MCF 10A (cell line): Measurements from ENCODE around the gene STARD13. TPM values are rescaled to one million over a fixed set of nuclear protein-coding genes. Genes with fewer than 3 reads are reported as not detected.

Experiments used
- BruUV-seq: library from RNA; stranded (reverse); fragments of 400-500 nt; replicated peaks from 2 replicates; lab custom pipeline; 2021; lab: Mats Ljungman, UMichigan
- CTCF ChIA-PET: fragments of 300-600 bp; sonication (Branson Sonifier 250); formaldehyde crosslinking; extraction: SDS; loops from one replicate; lab custom pipeline; 2021; ENCODE audit warnings: antibody characterized with exemption, inconsistent platforms; lab: Yijun Ruan, JAX
- POLR2A ChIA-PET: fragments of 300-600, 350-650 bp; sonication (Branson Sonifier 250); formaldehyde crosslinking; extraction: SDS; loops from one replicate; lab custom pipeline; 2020; ENCODE audit warnings: antibody characterized with exemption, inconsistent platforms; lab: Yijun Ruan, JAX
- DNase-seq: peaks from one replicate; pipeline ENCODE4 v3.0.0-alpha.2; 2018; ENCODE audit not compliant: unreplicated experiment
- H3K27ac Mint-ChIP-seq: one replicate; pipeline ENCODE4 v1.8.0; 2022; ENCODE audit warnings: mild to moderate bottlenecking, low read depth, mixed read lengths; ENCODE audit not compliant: unreplicated experiment
- H3K27me3 Mint-ChIP-seq: one replicate; pipeline ENCODE4 v1.8.0; 2022; ENCODE audit warnings: mixed read lengths; ENCODE audit not compliant: insufficient read depth, unreplicated experiment
- H3K36me3 Mint-ChIP-seq: one replicate; pipeline ENCODE4 v1.8.0; 2022; ENCODE audit warnings: mild to moderate bottlenecking, moderate library complexity, mixed read lengths; ENCODE audit not compliant: insufficient read depth, unreplicated experiment
- H3K4me1 Mint-ChIP-seq: one replicate; pipeline ENCODE4 v1.8.0; 2022; ENCODE audit warnings: mixed read lengths; ENCODE audit not compliant: insufficient read depth, unreplicated experiment
- H3K4me3 Mint-ChIP-seq: one replicate; pipeline ENCODE4 v1.8.0; 2022; ENCODE audit warnings: mild to moderate bottlenecking, moderate library complexity, mixed read lengths; ENCODE audit not compliant: unreplicated experiment
- H3K9me3 Mint-ChIP-seq: one replicate; pipeline ENCODE4 v1.8.0; 2022; ENCODE audit warnings: mixed read lengths; ENCODE audit not compliant: unreplicated experiment
- intact Hi-C: fragments of 100-400 bp; cut with micrococcal nuclease; formaldehyde crosslinking; loops from 2 replicates; pipeline ENCODE4 v1.14.1; 2022
- total RNA-seq: library from RNA; stranded (reverse); gene quantifications from 2 replicates; pipeline ENCODE4 v1.2.3, GENCODE V29; 2022
- TF ChIP-seq, protein P1 (sequence below): fragments of 200-600 bp; IDR thresholded peaks from one replicate; pipeline ENCODE4 v1.8.0; 2022; ENCODE audit warnings: antibody characterized with exemption, mild to moderate bottlenecking; ENCODE audit not compliant: unreplicated experiment

STARD13 gene
- total RNA-seq, 1 experiment from 2014 or later: 31.9 TPM

DNA sequence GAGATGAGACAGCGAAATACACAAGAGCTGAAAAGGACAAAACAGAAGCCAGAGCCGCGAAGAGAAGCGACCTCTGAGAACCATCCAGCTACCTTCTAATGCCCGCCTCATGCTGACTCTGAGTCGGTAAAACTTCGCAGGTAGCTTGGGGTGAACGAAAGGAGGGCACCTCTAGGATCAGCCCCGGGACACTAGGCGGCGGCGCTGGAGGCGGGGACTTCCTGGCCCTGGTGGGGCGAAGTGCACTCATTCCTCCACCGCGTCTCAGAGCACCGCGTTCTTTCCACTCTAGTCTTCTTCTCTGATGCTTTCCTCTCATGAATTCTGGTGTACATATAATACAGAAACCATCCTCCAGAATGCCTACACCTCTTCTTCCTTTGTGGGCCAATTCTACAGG, 219.2 kb downstream of the STARD13 start:
- H3K27ac Mint-ChIP-seq: no peak overlapping the region
- POLR2A ChIA-PET: no interaction called here
- H3K9me3 Mint-ChIP-seq: no peaks in the 10 kb centered on the region
- H3K27me3 Mint-ChIP-seq: no peaks in the 10 kb centered on the region
- DNase-seq: no peak
- H3K36me3 Mint-ChIP-seq: no peaks in the 10 kb centered on the region
- no peak overlapping the region for H3K4me3 Mint-ChIP-seq
- H3K4me1 Mint-ChIP-seq: no peaks in the 10 kb centered on the region
- BruUV-seq: no TSS peak
- TF ChIP-seq, protein P1, sequence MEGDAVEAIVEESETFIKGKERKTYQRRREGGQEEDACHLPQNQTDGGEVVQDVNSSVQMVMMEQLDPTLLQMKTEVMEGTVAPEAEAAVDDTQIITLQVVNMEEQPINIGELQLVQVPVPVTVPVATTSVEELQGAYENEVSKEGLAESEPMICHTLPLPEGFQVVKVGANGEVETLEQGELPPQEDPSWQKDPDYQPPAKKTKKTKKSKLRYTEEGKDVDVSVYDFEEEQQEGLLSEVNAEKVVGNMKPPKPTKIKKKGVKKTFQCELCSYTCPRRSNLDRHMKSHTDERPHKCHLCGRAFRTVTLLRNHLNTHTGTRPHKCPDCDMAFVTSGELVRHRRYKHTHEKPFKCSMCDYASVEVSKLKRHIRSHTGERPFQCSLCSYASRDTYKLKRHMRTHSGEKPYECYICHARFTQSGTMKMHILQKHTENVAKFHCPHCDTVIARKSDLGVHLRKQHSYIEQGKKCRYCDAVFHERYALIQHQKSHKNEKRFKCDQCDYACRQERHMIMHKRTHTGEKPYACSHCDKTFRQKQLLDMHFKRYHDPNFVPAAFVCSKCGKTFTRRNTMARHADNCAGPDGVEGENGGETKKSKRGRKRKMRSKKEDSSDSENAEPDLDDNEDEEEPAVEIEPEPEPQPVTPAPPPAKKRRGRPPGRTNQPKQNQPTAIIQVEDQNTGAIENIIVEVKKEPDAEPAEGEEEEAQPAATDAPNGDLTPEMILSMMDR: no peak
- intact Hi-C loops: no loop called here
- CTCF ChIA-PET: no interaction called here

DNA sequence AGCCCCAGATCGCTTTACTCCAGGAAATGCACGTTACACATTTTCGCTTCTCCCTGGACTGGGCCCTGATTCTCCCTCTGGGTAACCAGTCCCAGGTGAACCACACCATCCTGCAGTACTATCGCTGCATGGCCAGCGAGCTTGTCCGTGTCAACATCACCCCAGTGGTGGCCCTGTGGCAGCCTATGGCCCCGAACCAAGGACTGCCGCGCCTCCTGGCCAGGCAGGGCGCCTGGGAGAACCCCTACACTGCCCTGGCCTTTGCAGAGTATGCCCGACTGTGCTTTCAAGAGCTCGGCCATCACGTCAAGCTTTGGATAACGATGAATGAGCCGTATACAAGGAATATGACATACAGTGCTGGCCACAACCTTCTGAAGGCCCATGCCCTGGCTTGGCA, 224.7 kb downstream of the STARD13 start:
- no peaks in the 10 kb centered on the region for H3K4me1 Mint-ChIP-seq
- ChIA-PET POLR2A (no interaction called here), CTCF (interaction anchor here (0.6 to 0.7 kb wide), 2 partner anchors 11 to 14 kb away, joined by 3 to 4 read pairs; no protein-coding TSS in a partner anchor)
- DNase-seq: no peak
- H3K9me3 Mint-ChIP-seq: no peaks in the 10 kb centered on the region
- H3K36me3 Mint-ChIP-seq: no peaks in the 10 kb centered on the region
- TF ChIP-seq, protein P1: no peak
- no TSS peak for BruUV-seq
- intact Hi-C loops: no loop called here
- H3K27ac Mint-ChIP-seq: no peak overlapping the region
- H3K27me3 Mint-ChIP-seq: no peaks in the 10 kb centered on the region
- no peak overlapping the region for H3K4me3 Mint-ChIP-seq

GRCh38 chr13:33058776-33059327, 226.7 kb downstream of the STARD13 start:
- no peaks in the 10 kb centered on the region for H3K9me3 Mint-ChIP-seq
- H3K4me1 Mint-ChIP-seq: no peaks in the 10 kb centered on the region
- H3K27me3 Mint-ChIP-seq: no peaks in the 10 kb centered on the region
- no peaks in the 10 kb centered on the region for H3K36me3 Mint-ChIP-seq
- TF ChIP-seq, protein P1: no peak
- DNase-seq: no peak
- BruUV-seq: no TSS peak
- no peak overlapping the region for H3K27ac Mint-ChIP-seq
- H3K4me3 Mint-ChIP-seq: no peak overlapping the region
- POLR2A ChIA-PET: no interaction called here
- CTCF ChIA-PET: interaction anchor here (0.6 kb wide), 1 partner anchor 75 kb away, joined by 4 read pairs; no protein-coding TSS in a partner anchor
- intact Hi-C loops: no loop called here

GRCh38 chr13:33057019-33057780, 228.4 kb downstream of the STARD13 start:
- TF ChIP-seq, protein P1: peak; percentile 22
- no peaks in the 10 kb centered on the region for H3K27me3 Mint-ChIP-seq
- ChIA-PET CTCF (interaction anchor here (0.6 to 0.8 kb wide), 4 partner anchors 13 to 159 kb away, joined by 3 to 7 read pairs (median 4); no protein-coding TSS in a partner anchor), POLR2A (interaction anchor here (0.6 to 0.7 kb wide), 2 partner anchors 155 to 440 kb away, joined by 3 read pairs; no protein-coding TSS in a partner anchor)
- no TSS peak for BruUV-seq
- no peak overlapping the region for H3K4me3 Mint-ChIP-seq
- intact Hi-C loops: no loop called here
- H3K27ac Mint-ChIP-seq: no peak overlapping the region
- no peaks in the 10 kb centered on the region for H3K36me3 Mint-ChIP-seq
- no peaks in the 10 kb centered on the region for H3K4me1 Mint-ChIP-seq
- DNase-seq: peak; percentile 22
- no peaks in the 10 kb centered on the region for H3K9me3 Mint-ChIP-seq
